Endodermal cell (in vitro differentiated cells): Measurements from ENCODE around the gene PTK7. TPM values are rescaled to one million over a fixed set of nuclear protein-coding genes. Genes with fewer than 3 reads are reported as not detected.

Experiments
- DNase-seq: peaks from one replicate; pipeline ENCODE4 v3.0.0-alpha.2; 2017
- H3K27ac ChIP-seq: 2 replicates; pipeline ENCODE4 v1.5.1; 2013; ENCODE audit warnings: mild to moderate bottlenecking, low read depth, low read length, moderate library complexity
- H3K27me3 ChIP-seq: 2 replicates; pipeline ENCODE4 v1.6.1; 2013; ENCODE audit warnings: mild to moderate bottlenecking, low read length, moderate library complexity; ENCODE audit not compliant: insufficient read depth, control insufficient read depth, poor library complexity, severe bottlenecking
- H3K36me3 ChIP-seq: 2 replicates; pipeline ENCODE4 v1.7.0; 2013; ENCODE audit warnings: mild to moderate bottlenecking, low read length, moderate library complexity; ENCODE audit not compliant: control insufficient read depth, insufficient read depth
- H3K4me1 ChIP-seq: one replicate; pipeline ENCODE4 v1.7.0; 2013; ENCODE audit warnings: low read length; ENCODE audit not compliant: control insufficient read depth, insufficient read depth
- H3K4me3 ChIP-seq: 2 replicates; pipeline ENCODE4 v1.5.1; 2013; ENCODE audit warnings: mild to moderate bottlenecking, low read length, moderate library complexity
- H3K9ac ChIP-seq: 2 replicates; pipeline ENCODE4 v1.6.1; 2013; ENCODE audit warnings: mild to moderate bottlenecking, low read length, moderate library complexity; ENCODE audit not compliant: poor library complexity, severe bottlenecking; ENCODE audit errors: extremely low read depth
- H3K9me3 ChIP-seq: 2 replicates; pipeline ENCODE4 v1.6.1; 2013; ENCODE audit warnings: mild to moderate bottlenecking, low read length, moderate library complexity; ENCODE audit not compliant: control insufficient read depth
- H3K27ac Mint-ChIP-seq: 2 replicates; pipeline ENCODE4 v1.8.0; 2020; ENCODE audit warnings: mixed read lengths
- H3K27me3 Mint-ChIP-seq: 2 replicates; pipeline ENCODE4 v1.8.0; 2021; ENCODE audit warnings: mild to moderate bottlenecking, mixed read lengths; ENCODE audit not compliant: insufficient read depth
- H3K36me3 Mint-ChIP-seq: 2 replicates; pipeline ENCODE4 v1.8.0; 2020; ENCODE audit warnings: low read depth, mixed read lengths
- H3K4me1 Mint-ChIP-seq: 2 replicates; pipeline ENCODE4 v1.8.0; 2020; ENCODE audit warnings: mixed read lengths
- H3K4me3 Mint-ChIP-seq: 2 replicates; pipeline ENCODE4 v1.8.0; 2020; ENCODE audit warnings: mild to moderate bottlenecking, moderate library complexity, mixed read lengths
- H3K9me3 Mint-ChIP-seq: 2 replicates; pipeline ENCODE4 v1.8.0; 2020; ENCODE audit warnings: mild to moderate bottlenecking, mixed read lengths
- CTCF ChIP-seq: fragments of 200-600 bp; sonication (generic); conservative IDR thresholded peaks from 2 replicates; pipeline ENCODE4 v1.5.0; 2021; ENCODE audit warnings: antibody characterized with exemption, mild to moderate bottlenecking
- WGBS, 2 experiments: methylation state at CpG; one replicate each; pipeline versions ENCODE4 v1.1.5 to v1.1.7; 2013; ENCODE audit warnings: missing lambda C conversion rate in 2 of 2, mixed read lengths in 1 of 2; ENCODE audit not compliant: insufficient coverage in 1 of 2, insufficient read length in 1 of 2; 5-methylcytosine and 5-hydroxymethylcytosine counted together
- total RNA-seq, 2 donors: library from RNA; stranded (reverse); fragmentation: NEBNext Ultra II Directional in 1 of 2; extraction: Animal tissue kit (Norgen Biotek cat#: 25700) in 1 of 2; gene quantifications; 2 replicates in 1 of 2; 3 replicates in 1 of 2; pipeline ENCODE4 v1.2.1, GENCODE V29; 2021

PTK7 gene
- total RNA-seq, 2 donors from 2014 or later = 167 to 183 TPM

DNA sequence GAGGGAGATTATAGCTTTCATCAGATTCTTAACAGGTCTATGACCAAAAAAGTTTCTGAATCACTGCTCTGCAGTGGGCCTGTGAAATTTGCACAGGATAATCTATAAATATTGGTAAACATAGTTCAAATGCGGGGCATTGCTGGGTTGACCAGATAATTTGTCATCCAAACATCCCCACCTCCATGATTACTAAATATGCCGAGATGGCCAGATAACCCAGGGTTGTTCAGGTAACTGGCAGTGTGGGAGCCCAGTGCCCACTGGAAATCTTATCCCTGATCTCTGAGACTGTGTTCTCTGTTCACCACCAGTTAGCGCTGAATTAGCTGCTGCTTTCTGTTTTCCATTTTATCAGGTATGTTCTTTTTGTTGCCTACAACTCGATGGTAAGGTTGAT is 21.4 kb downstream of the PTK7 start:
- H3K36me3 ChIP-seq = no peaks in the 10 kb centered on the region
- H3K9me3 Mint-ChIP-seq = no peaks in the 10 kb centered on the region
- H3K27ac Mint-ChIP-seq = peak overlapping the region; percentile 18
- no peaks in the 10 kb centered on the region for H3K27me3 ChIP-seq
- peaks cover 42% of the 10 kb centered on the region for H3K4me1 Mint-ChIP-seq
- DNase-seq = no peak
- peaks cover 10% of the 10 kb centered on the region for H3K4me1 ChIP-seq
- H3K9me3 ChIP-seq = no peaks in the 10 kb centered on the region
- H3K36me3 Mint-ChIP-seq = no peaks in the 10 kb centered on the region
- no peak overlapping the region for H3K9ac ChIP-seq
- no peak overlapping the region for H3K4me3 ChIP-seq
- no peaks in the 10 kb centered on the region for H3K27me3 Mint-ChIP-seq
- WGBS, 2 experiments = 96 to 100% methylated on average over 2 to 4 of the region's 4 CpGs
- peak overlapping the region; percentile 18 for H3K27ac ChIP-seq
- no peak for TF ChIP-seq CTCF
- H3K4me3 Mint-ChIP-seq = no peak overlapping the region

- TF ChIP-seq CTCF = no peak
- no peak overlapping the region for H3K27ac ChIP-seq
- H3K9ac ChIP-seq = no peak overlapping the region
- H3K36me3 ChIP-seq = peaks cover 13% of the 10 kb centered on the region
- H3K27me3 ChIP-seq = no peaks in the 10 kb centered on the region
- no peaks in the 10 kb centered on the region for H3K9me3 Mint-ChIP-seq
- peaks cover 25% of the 10 kb centered on the region for H3K4me1 Mint-ChIP-seq
- no peak overlapping the region for H3K4me3 Mint-ChIP-seq
- H3K27me3 Mint-ChIP-seq = no peaks in the 10 kb centered on the region
- 93 to 100% methylated on average over 3 to 4 of the region's 4 CpGs for WGBS, 2 experiments
- no peak overlapping the region for H3K4me3 ChIP-seq
- peaks cover 8% of the 10 kb centered on the region for H3K4me1 ChIP-seq
- peaks cover 6% of the 10 kb centered on the region for H3K9me3 ChIP-seq
- peaks cover 12% of the 10 kb centered on the region for H3K36me3 Mint-ChIP-seq
- DNase-seq = no peak
- no peak overlapping the region for H3K27ac Mint-ChIP-seq
Observed at GRCh38 chr6:43101497-43101896, 25.4 kb downstream of the PTK7 start.

DNA sequence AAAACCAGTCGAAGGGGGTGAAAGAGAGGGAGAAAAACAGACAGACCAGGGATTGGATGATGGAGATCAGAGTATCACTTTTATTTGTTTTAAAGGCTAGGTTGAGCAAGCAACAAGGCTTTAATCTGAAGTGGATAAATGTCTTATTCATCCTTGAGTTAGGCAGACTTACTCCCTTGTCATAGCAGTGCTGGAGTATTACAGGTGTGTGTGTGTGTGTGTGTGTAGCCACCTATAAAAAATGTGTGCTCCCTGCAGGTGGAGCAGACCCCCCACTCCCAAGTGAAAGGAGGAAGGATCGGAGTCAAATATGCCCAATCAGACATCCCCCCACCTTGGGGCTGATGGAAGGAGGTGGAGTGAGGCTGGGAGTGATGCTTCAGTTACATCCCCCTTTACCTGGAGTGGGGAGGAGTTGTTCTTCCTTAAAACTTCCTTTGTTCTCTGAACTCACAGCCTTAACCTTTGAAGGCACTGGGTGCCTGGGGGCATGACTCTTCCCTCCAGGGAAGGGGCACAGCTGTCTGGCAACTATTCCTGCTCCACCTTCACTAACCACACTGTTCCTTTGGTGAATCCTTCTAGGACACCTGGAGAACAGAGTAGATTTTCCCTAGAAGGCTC is 27.3 kb downstream of the PTK7 start:
- Histone ChIP-seq H3K9me3 (peaks cover 6% of the 10 kb centered on the region), H3K36me3 (peaks cover 13% of the 10 kb centered on the region), H3K27ac (peak overlapping the region; percentile 36), H3K9ac (no peak overlapping the region), H3K4me3 (no peak overlapping the region), H3K4me1 (peaks cover 3% of the 10 kb centered on the region), H3K27me3 (no peaks in the 10 kb centered on the region)
- no peak for TF ChIP-seq CTCF
- Mint-ChIP-seq H3K4me1 (peaks cover 12% of the 10 kb centered on the region), H3K4me3 (no peak overlapping the region), H3K27ac (peak overlapping the region; percentile 83), H3K36me3 (peaks cover 21% of the 10 kb centered on the region), H3K9me3 (no peaks in the 10 kb centered on the region), H3K27me3 (no peaks in the 10 kb centered on the region)
- no peak for DNase-seq
- 47 to 86% methylated on average over 1 of the region's 2 CpGs for WGBS, 2 experiments
